Right cardiac atrium (tissue), 5 donors: ENCODE data around the gene CETP. TPM values are rescaled to one million over a fixed set of nuclear protein-coding genes. Genes with fewer than 3 reads are reported as not detected.

Experiments
- ATAC-seq, 2 donors: fragments of 200-7000 bp; cut with Tn5 transposase; one replicate each; pipeline versions ENCODE4 v1.8.0 to v1.9.1; 2020; ENCODE audit warnings: moderate library complexity in 2 of 2, mild to moderate bottlenecking in 1 of 2
- DNase-seq, 3 donors: peaks; one replicate each; pipeline ENCODE4 v3.0.0-alpha.2; 2020
- H3K27ac ChIP-seq: one replicate; pipeline ENCODE4 v1.5.1; 2013; ENCODE audit warnings: mild to moderate bottlenecking, low read length, control low read depth, moderate library complexity
- H3K27me3 ChIP-seq: one replicate; pipeline ENCODE4 v1.6.1; 2013; ENCODE audit not compliant: control insufficient read depth, insufficient read depth
- H3K4me1 ChIP-seq: one replicate; pipeline ENCODE4 v1.6.1; 2013; ENCODE audit warnings: low read length; ENCODE audit not compliant: control insufficient read depth, insufficient read depth
- H3K4me3 ChIP-seq: one replicate; pipeline ENCODE4 v1.5.1; 2013; ENCODE audit warnings: low read length, control low read depth
- H3K9me3 ChIP-seq: one replicate; pipeline ENCODE4 v1.6.1; 2013; ENCODE audit warnings: low read length; ENCODE audit not compliant: control insufficient read depth
- WGBS: extraction: QIAGEN DNeasy Blood & Tissue Kit; methylation state at CpG from one replicate; pipeline ENCODE4 v1.1.7; 2013; 5-methylcytosine and 5-hydroxymethylcytosine counted together
- intact Hi-C, 4 donors: fragments of 100-400 bp; cut with DNase I; formaldehyde crosslinking; loops; one replicate each; pipeline versions ENCODE4 v1.11.0 to v1.14.0; 2022 to 2023
- polyA plus RNA-seq: library from polyadenylated mRNA; stranded (reverse); fragments of 200-250 nt; gene quantifications from one replicate; pipeline ENCODE4 v1.2.3, GENCODE V29; 2013
- total RNA-seq, 4 donors: library from RNA; stranded (reverse); fragmentation: NEBNext Ultra II Directional; extraction: Animal tissue kit (Norgen Biotek cat#: 25700); gene quantifications; one replicate each; pipeline ENCODE4 v1.2.1, GENCODE V29; 2021
- donor health status: healthy with polysubstance abuse.
- donor health status: DM: no; HTN: yes; CAD: no.
- donor health status: DM: no; HTN: no; CAD: no.
- donor health status: DM: no; HTN: yes; CAD: no; lungs with severe emphysema.
- donor health status: DM: yes; HTN: yes; CAD: no.

Gene CETP
- total and polyA plus RNA-seq, 5 donors, result 0.34 to 0.59 (median 0.46) TPM; not detected in 2

DNA sequence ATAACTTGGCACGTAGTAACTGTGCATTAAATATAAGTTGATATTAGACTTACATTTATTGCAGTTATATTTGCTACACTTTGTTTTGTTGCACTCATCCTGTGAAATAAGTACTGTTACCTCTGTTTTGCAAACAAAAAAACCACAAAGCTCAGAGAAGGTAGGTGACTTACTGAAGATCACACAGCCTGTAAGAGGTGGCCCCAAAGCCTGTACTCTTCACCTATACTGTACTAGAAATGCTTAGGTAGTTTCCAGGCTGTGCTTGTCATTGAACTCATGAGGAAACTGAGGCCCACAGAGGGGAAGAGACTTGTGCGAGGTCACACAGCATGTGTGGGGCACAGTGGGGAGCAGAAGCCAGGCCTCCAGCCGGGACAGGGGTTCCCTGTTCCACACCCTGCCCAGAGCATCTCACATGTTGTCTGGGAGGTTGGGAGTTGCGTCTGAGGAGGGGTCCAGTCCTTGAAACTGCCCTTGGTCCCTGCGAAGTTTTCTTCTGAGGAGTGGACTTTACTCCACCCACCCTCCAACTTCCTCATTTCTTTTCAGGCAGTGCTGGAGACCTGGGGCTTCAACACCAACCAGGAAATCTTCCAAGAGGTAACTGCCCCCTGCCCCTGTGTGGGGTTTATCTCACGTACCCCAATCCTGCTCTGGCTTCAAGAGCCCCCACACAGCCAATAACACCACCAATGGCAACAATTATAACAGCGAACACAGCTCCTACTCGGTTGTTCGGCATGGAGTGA lies 13.0 kb downstream of the CETP start:
- intact Hi-C loops, result no loop called here
- WGBS, result 82% methylated on average over 9 of the region's 9 CpGs
- no peak for ATAC-seq
- Histone ChIP-seq H3K4me3 (no peak overlapping the region), H3K27ac (no peak overlapping the region), H3K4me1 (no peaks in the 10 kb centered on the region), H3K9me3 (no peaks in the 10 kb centered on the region), H3K27me3 (no peaks in the 10 kb centered on the region)
- DNase-seq, result no peak

DNA sequence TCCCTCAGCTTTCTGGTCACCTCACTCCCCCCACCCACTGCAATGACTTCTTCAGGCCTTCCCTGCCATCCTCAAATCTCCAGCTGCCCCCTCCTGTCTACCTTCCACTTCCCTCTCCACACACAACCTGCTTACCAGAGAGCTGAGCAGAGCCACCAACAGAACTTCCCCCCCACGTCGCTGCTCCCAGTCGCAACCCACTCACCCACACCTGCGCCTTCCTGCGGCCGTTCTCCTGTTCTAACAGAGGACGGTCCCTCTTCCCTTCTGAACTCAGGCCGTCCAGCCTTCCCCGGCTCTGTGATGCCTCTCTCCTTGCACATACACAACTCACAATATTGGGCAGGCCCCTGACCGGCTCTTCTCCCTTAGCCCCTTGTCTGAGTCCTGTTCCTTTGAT lies 14.0 kb downstream of the CETP start:
- Histone ChIP-seq H3K27me3 (no peaks in the 10 kb centered on the region), H3K27ac (no peak overlapping the region), H3K9me3 (no peaks in the 10 kb centered on the region), H3K4me3 (no peak overlapping the region), H3K4me1 (no peaks in the 10 kb centered on the region)
- ATAC-seq (no peak), DNase-seq (no peak)
- WGBS, result 90% methylated on average over 10 of the region's 10 CpGs
- intact Hi-C loops, result no loop called here

DNA sequence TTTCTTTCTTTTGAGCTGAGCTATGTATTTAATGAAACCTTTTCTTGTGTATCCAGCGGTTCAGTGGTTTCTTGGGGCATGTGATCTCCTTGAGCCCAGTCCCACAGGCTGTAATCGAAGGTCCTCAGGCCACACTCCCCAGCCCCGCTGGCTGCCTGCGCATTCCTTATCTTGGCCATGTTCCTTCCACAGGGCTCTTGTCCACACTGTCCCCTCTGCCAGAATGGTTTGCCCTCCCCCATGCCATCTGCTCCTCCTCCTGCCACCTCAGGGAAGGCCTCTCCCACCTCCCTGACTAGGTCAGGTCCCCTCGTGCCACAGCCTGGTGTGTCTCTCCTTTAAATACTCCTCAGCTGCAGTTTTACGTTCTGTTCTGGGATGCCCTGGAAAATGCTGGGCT lies 15.5 kb downstream of the CETP start:
- 93% methylated on average over 6 of the region's 6 CpGs for WGBS
- H3K4me1 ChIP-seq, result no peaks in the 10 kb centered on the region
- no peak overlapping the region for H3K27ac ChIP-seq
- intact Hi-C loops, result no loop called here
- no peaks in the 10 kb centered on the region for H3K9me3 ChIP-seq
- ATAC-seq (no peak), DNase-seq (no peak)
- no peaks in the 10 kb centered on the region for H3K27me3 ChIP-seq
- no peak overlapping the region for H3K4me3 ChIP-seq

DNA sequence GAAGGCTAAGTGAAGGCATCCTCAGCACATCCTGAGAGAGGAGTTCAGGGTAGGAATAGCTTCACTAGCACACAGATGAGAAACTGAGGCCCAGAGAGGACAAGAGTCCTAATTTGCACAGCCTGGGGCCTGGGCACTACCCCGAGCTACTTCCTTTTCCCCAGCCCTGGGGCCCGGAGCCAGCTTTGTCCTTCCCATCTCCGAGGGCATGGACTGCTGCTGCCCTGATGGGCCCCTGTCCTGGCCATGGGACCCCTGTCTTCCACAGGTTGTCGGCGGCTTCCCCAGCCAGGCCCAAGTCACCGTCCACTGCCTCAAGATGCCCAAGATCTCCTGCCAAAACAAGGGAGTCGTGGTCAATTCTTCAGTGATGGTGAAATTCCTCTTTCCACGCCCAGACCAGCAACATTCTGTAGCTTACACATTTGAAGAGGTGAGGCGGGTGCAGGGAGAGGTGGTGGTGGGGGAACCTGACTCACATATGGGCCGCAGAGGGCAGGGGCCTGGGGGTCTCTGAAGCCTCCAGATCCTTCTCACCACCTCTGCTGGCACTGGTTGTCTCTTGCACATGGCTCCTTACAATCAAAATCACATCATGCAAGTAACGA lies 16.2 kb downstream of the CETP start:
- Histone ChIP-seq H3K27me3 (no peaks in the 10 kb centered on the region), H3K4me3 (no peak overlapping the region), H3K9me3 (no peaks in the 10 kb centered on the region), H3K4me1 (no peaks in the 10 kb centered on the region), H3K27ac (no peak overlapping the region)
- intact Hi-C loops, result no loop called here
- 89% methylated on average over 11 of the region's 11 CpGs for WGBS
- DNase-seq, result no peak
- ATAC-seq, result no peak

DNA sequence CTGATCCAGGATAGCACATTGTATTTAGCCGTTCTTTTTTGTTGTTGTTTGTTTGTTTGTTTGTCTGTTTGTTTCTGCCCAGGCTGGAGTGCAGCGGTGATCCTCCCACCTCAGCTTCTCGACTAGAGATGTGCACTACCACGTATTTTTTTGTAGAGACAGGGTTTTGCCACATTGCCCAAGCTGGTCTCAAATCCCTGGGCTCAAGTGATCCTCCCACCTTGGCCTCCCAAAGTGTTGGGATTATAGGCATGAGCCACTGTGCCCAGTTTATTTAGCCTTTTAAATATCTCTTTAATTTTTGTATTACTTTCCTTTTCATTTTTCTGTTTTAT lies 18.4 kb downstream of the CETP start:
- DNase-seq (no peak), ATAC-seq (no peak)
- Histone ChIP-seq H3K9me3 (no peaks in the 10 kb centered on the region), H3K4me3 (no peak overlapping the region), H3K4me1 (no peaks in the 10 kb centered on the region), H3K27me3 (no peaks in the 10 kb centered on the region), H3K27ac (no peak overlapping the region)
- WGBS, result 81% methylated on average over 4 of the region's 4 CpGs
- intact Hi-C loops, result no loop called here

DNA sequence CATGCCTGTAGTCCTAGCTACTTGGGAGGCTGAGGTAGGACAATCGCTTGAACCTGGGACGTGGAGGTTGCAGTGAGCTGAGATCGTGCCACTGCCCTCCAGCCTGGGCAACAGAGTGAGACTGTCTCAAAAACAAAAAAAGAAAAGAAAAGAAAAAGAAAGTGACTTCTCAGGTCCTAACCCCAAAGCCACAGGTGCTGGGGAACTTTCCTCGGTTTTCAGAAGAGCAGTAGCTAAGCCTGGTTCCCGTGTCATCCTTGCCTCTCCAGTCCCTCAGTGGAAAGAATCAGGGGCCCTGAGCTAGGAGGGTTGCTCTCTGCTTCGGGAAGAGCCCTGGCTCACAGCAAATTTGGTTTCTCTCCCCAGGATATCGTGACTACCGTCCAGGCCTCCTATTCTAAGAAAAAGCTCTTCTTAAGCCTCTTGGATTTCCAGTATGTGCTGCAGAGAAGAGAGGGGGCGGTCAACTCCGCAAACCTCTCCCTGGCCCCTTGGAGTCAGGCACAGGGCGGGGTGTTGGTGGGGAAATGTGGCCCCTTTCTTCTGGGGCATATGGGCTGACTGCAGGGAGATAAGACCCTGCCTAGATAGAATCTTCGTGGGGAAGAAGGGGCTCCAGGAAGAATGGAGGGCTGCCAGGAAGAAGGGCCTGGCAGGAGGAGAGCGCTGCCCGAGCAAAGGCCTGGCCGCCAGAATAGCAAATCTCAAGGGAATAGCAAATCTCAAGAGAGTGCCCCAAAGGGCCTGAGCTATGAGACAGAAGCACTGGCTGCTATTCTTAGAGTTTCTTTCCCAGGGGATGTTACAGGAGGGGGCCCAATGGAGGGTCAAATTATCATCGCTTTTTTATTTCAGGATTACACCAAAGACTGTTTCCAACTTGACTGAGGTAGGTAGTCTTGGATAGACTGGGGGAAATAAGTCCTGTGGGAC lies 19.3 kb downstream of the CETP start:
- no peaks in the 10 kb centered on the region for H3K4me1 ChIP-seq
- H3K27ac ChIP-seq, result no peak overlapping the region
- intact Hi-C loops, result no loop called here
- no peak for ATAC-seq
- no peaks in the 10 kb centered on the region for H3K27me3 ChIP-seq
- no peak overlapping the region for H3K4me3 ChIP-seq
- no peaks in the 10 kb centered on the region for H3K9me3 ChIP-seq
- no peak for DNase-seq
- WGBS, result 78% methylated on average over 16 of the region's 16 CpGs

DNA sequence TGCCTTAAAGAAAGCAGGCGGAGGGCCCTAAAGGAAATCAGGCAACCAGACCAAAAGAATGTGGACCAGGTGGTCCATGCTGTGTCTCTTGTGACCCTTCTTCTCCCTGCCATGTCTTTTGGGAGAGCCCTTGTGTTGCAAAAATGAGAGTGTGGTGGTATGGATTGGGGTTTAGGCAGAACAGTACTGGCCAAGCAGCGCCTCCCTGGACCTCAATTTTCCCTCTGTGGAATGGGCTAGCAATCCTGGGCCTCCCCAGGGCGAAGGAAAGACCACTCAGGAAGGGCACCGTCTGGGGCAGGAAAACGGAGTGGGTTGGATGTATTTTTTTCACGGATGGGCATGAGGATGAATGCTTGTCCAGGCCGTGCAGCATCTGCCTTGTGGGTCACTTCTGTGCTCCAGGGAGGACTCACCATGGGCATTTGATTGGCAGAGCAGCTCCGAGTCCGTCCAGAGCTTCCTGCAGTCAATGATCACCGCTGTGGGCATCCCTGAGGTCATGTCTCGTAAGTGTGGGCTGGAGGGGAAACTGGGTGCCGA lies 20.1 kb downstream of the CETP start:
- Histone ChIP-seq H3K27ac (no peak overlapping the region), H3K4me3 (no peak overlapping the region), H3K9me3 (no peaks in the 10 kb centered on the region), H3K4me1 (no peaks in the 10 kb centered on the region), H3K27me3 (no peaks in the 10 kb centered on the region)
- no peak for ATAC-seq
- WGBS, result 86% methylated on average over 12 of the region's 12 CpGs
- no peak for DNase-seq
- intact Hi-C loops, result no loop called here

DNA sequence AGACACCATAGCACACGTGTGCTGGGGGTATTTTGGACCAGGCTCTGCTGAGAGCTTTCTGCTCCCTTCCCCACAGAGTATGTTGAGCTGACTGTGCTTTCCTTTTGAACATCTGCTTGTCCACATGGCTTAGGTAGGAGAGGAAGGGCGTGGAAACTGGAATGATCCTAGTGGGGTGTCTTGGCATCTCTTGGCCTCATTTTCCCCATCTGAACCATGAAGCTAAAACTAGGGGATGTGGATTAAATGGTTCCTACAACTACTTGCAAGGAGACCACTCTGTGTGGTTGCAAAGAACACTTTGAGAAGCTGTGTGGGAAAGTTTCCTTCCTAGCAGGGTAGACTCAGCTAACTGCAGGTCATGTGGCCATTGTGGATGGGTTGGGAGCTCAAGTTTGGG lies 20.9 kb downstream of the CETP start:
- H3K27me3 ChIP-seq, result no peaks in the 10 kb centered on the region
- intact Hi-C loops, result no loop called here
- 87% methylated on average over 2 of the region's 2 CpGs for WGBS
- no peaks in the 10 kb centered on the region for H3K9me3 ChIP-seq
- DNase-seq, result no peak
- no peaks in the 10 kb centered on the region for H3K4me1 ChIP-seq
- ATAC-seq, result no peak
- H3K27ac ChIP-seq, result no peak overlapping the region
- no peak overlapping the region for H3K4me3 ChIP-seq

DNA sequence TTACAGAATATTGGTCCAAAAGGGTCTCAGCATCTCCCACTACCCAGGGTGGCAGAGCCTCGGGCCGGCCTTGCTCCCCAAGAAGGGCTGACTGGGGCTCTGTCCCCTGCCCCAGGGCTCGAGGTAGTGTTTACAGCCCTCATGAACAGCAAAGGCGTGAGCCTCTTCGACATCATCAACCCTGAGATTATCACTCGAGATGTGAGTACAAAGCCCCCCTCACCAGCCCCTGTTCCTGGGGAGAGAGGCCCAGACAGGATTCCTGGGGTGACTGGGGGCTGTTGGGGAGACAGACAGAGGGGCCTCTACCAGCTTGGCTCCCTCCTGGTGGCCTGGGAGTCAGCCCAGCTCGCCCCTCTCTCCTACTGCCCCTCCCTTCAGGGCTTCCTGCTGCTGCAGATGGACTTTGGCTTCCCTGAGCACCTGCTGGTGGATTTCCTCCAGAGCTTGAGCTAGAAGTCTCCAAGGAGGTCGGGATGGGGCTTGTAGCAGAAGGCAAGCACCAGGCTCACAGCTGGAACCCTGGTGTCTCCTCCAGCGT lies 21.5 kb downstream of the CETP start:
- DNase-seq, result no peak
- ATAC-seq, result no peak
- no peaks in the 10 kb centered on the region for H3K4me1 ChIP-seq
- no peaks in the 10 kb centered on the region for H3K9me3 ChIP-seq
- 72% methylated on average over 9 of the region's 9 CpGs for WGBS
- intact Hi-C loops, result no loop called here
- no peaks in the 10 kb centered on the region for H3K27me3 ChIP-seq
- no peak overlapping the region for H3K27ac ChIP-seq
- H3K4me3 ChIP-seq, result no peak overlapping the region

DNA sequence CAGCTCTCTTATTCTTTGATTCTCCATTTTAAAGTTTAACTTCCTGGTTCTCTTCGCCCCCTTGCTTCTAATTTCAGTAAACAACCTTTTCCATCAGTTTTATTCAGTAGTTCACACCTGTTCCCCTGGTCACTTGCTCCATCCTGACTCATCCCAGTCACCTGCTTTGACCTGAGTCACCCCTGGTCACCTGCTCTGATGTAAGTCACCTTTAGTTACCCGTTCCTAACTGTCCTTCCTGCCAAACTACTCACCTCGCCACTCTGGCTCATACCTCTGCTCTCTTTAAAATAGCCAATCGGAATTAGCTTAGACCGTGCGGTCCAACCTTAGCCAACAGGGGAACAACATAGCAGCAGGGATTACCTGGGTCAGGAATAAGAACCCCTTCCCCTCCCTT lies 22.9 kb downstream of the CETP start:
- intact Hi-C loops, result no loop called here
- H3K27me3 ChIP-seq, result no peaks in the 10 kb centered on the region
- H3K4me1 ChIP-seq, result no peaks in the 10 kb centered on the region
- H3K27ac ChIP-seq, result no peak overlapping the region
- DNase-seq (no peak), ATAC-seq (no peak)
- no peaks in the 10 kb centered on the region for H3K9me3 ChIP-seq
- WGBS, result 90% methylated on average over 6 of the region's 6 CpGs
- no peak overlapping the region for H3K4me3 ChIP-seq
